Neural progenitor cell (in vitro differentiated cells): Measurements from ENCODE around the gene FAM221A.

Experiments
- CTCF ChIP-seq: fragments of 200-600 bp; sonication (generic); IDR thresholded peaks from 2 replicates; pipeline ENCODE4 v1.5.1; 2017; ENCODE audit warnings: antibody characterized with exemption, mild to moderate bottlenecking
- EZH2 ChIP-seq: fragments of 200-600 bp; sonication (generic); IDR thresholded peaks from 2 replicates; pipeline ENCODE4 v1.6.1; 2017; ENCODE audit warnings: antibody characterized with exemption, mild to moderate bottlenecking, moderate library complexity
- EZH2phosphoT487 ChIP-seq: fragments of 200-600 bp; sonication (generic); IDR thresholded peaks from 2 replicates; pipeline ENCODE4 v1.6.1; 2017; ENCODE audit warnings: antibody characterized with exemption

GRCh38 chr7:23662124-23662983, 17.6 kb upstream of the FAM221A start:
- TF ChIP-seq CTCF (no peak), EZH2 (no peak), EZH2phosphoT487 (no peak)
